H1 (cell line): ENCODE measurements around the gene TSEN2. TPM values are rescaled to one million over a fixed set of nuclear protein-coding genes. Genes with fewer than 3 reads are reported as not detected.

Experiments
- CEBPB ChIP-seq: IDR thresholded peaks from 2 replicates; pipeline ENCODE4 v1.6.1; 2012; ENCODE audit warnings: low read depth, low read length
- CHD7 ChIP-seq: fragments of 300-600 bp; sonication (generic); IDR thresholded peaks from 2 replicates; pipeline ENCODE4 v1.7.1; 2012; ENCODE audit warnings: low read length, moderate library complexity, mild to moderate bottlenecking, inconsistent platforms; ENCODE audit not compliant: insufficient replicate concordance
- CREB1 ChIP-seq: IDR thresholded peaks from 2 replicates; pipeline ENCODE4 v1.6.1; 2012; ENCODE audit warnings: inconsistent platforms
- EP300 ChIP-seq, 2 experiments: IDR thresholded peaks; 1 replicate in 1 of 2; 2 replicates in 1 of 2; pipeline ENCODE4 v1.6.1; 2011 to 2012; ENCODE audit warnings: low read depth in 2 of 2, low read length in 2 of 2, mild to moderate bottlenecking in 2 of 2, borderline replicate concordance in 1 of 2, inconsistent platforms in 1 of 2, moderate library complexity in 1 of 2
- EZH2 ChIP-seq: fragments of 200-600 bp; sonication (generic); IDR thresholded peaks from 2 replicates; pipeline ENCODE4 v1.7.1; 2012; ENCODE audit warnings: low read depth, mild to moderate bottlenecking, moderate library complexity, low read length, inconsistent platforms; ENCODE audit not compliant: severe bottlenecking
- KDM4A ChIP-seq: IDR thresholded peaks from one replicate; pipeline ENCODE4 v1.7.1; 2012; ENCODE audit warnings: low read depth, mild to moderate bottlenecking, moderate library complexity, low read length, inconsistent platforms; ENCODE audit not compliant: severe bottlenecking
- MAFK ChIP-seq: IDR thresholded peaks from 2 replicates; pipeline ENCODE4 v1.6.1; 2012; ENCODE audit warnings: low read depth, mild to moderate bottlenecking, improper control_type of control experiment, low read length
- NANOG ChIP-seq: IDR thresholded peaks from 2 replicates; pipeline ENCODE4 v1.6.1; 2011; ENCODE audit warnings: low read length, low read depth, mild to moderate bottlenecking, inconsistent platforms; ENCODE audit not compliant: insufficient read depth, poor library complexity, severe bottlenecking
- SAP30 ChIP-seq: fragments of 300-600 bp; sonication (generic); IDR thresholded peaks from 2 replicates; pipeline ENCODE4 v1.7.1; 2012; ENCODE audit warnings: low read length, moderate library complexity, mild to moderate bottlenecking, inconsistent platforms; ENCODE audit not compliant: insufficient read depth, insufficient replicate concordance
- SIX5 ChIP-seq: IDR thresholded peaks from 2 replicates; pipeline ENCODE4 v1.6.1; 2011; ENCODE audit warnings: mild to moderate bottlenecking, low read depth, low read length
- TBP ChIP-seq: IDR thresholded peaks from 2 replicates; pipeline ENCODE4 v1.6.1; 2011; ENCODE audit warnings: low read depth, low read length, improper control_type of control experiment
- TEAD4 ChIP-seq: IDR thresholded peaks from 2 replicates; pipeline ENCODE4 v1.6.1; 2012; ENCODE audit warnings: low read depth, low read length, inconsistent platforms, mixed read lengths
- polyA plus RNA-seq, 7 experiments: library from polyadenylated mRNA; depleted of rRNA in 3 of 7; stranded (reverse) in 5 of 7; unstranded in 2 of 7; fragments of >200 nt in 5 of 7; fragments of 200-250 nt in 2 of 7; gene quantifications; 1 replicate in 5 of 7; 2 replicates in 1 of 7; 4 replicates in 1 of 7; pipeline versions ENCODE4 v1.2.1 to v1.2.3, GENCODE V29; 2011 to 2013; ENCODE audit warnings: missing spikeins in 2 of 7, mixed read lengths in 2 of 7
- total RNA-seq: library from RNA; stranded (reverse); fragmentation: NEBNext Ultra II Directional; extraction: Animal tissue kit (Norgen Biotek cat#: 25700); gene quantifications from 2 replicates; pipeline ENCODE4 v1.2.1, GENCODE V29; 2021

Gene TSEN2
- total and polyA plus RNA-seq, 2 of the 8 experiments (the other 6 are each of a cell fraction or from before 2014, with no cell fraction given) = 16.1 to 22.4 TPM

GRCh38 chr3:12468757-12469156 is 15.5 kb upstream of the TSEN2 start (continued):
- TF ChIP-seq CHD7 (no peak), EZH2 (no peak), TBP (no peak), EP300 (IDR thresholded peaks at IDR 0.05; ENCODE audit: borderline replicate concordance in 1 of 2, low read depth in 2 of 2, low read length in 2 of 2) (no peak), CREB1 (no peak), MAFK (no peak), KDM4A (no peak), SIX5 (no peak), NANOG (no peak), SAP30 (no peak), TEAD4 (no peak), CEBPB (no peak)
